IMR-90 (cell line): ENCODE data around the gene FMN1. TPM values are rescaled to one million over a fixed set of nuclear protein-coding genes. Genes with fewer than 3 reads are reported as not detected.

Experiments used
- ATAC-seq: fragments of 200-7000 bp; cut with Tn5 transposase; 2 replicates; pipeline ENCODE4 v1.9.1; 2020; ENCODE audit warnings: low read depth, mild to moderate bottlenecking, moderate library complexity
- BruUV-seq: library from RNA; stranded (reverse); fragments of 400-500 nt; replicated peaks from 2 replicates; lab custom pipeline; 2021; lab: Mats Ljungman, UMichigan
- CTCF ChIA-PET: fragments of 300-600 bp; formaldehyde crosslinking; extraction: SDS; loops from one replicate; lab custom pipeline; 2021; ENCODE audit warnings: antibody characterized with exemption; lab: Yijun Ruan, JAX
- POLR2A ChIA-PET: fragments of 300-600 bp; sonication (Branson Sonifier 250); formaldehyde crosslinking; loops from one replicate; lab custom pipeline; 2022; ENCODE audit warnings: antibody characterized with exemption; ENCODE audit not compliant: unreplicated experiment; lab: Charles Lee
- DNase-seq: peaks from one replicate; pipeline ENCODE4 v3.0.0; 2013
- H2AFZ ChIP-seq: replicated peaks from 2 replicates; pipeline ENCODE3; 2013; ENCODE audit warnings: low read length, mild to moderate bottlenecking; ENCODE audit not compliant: poor library complexity
- H2AK5ac ChIP-seq: 2 replicates; pipeline ENCODE4 v1.6.1; 2013; ENCODE audit warnings: low read depth, low read length, inconsistent platforms
- H2AK9ac ChIP-seq: replicated peaks from 2 replicates; pipeline ENCODE3; 2013; ENCODE audit warnings: mild to moderate bottlenecking, low read depth, low read length, moderate library complexity; ENCODE audit not compliant: poor library complexity
- H2BK120ac ChIP-seq: 2 replicates; pipeline ENCODE4 v1.6.1; 2013; ENCODE audit warnings: low read depth, low read length, inconsistent platforms
- H2BK15ac ChIP-seq: 3 replicates; pipeline ENCODE4 v1.6.1; 2013; ENCODE audit warnings: low read depth, low read length, inconsistent platforms
- H2BK20ac ChIP-seq: 2 replicates; pipeline ENCODE4 v1.6.1; 2013; ENCODE audit warnings: low read depth, mild to moderate bottlenecking, inconsistent platforms, low read length, moderate library complexity
- H2BK5ac ChIP-seq: 2 replicates; pipeline ENCODE4 v1.6.1; 2013; ENCODE audit warnings: mild to moderate bottlenecking, low read depth, low read length, inconsistent platforms; ENCODE audit not compliant: poor library complexity, severe bottlenecking
- H3K14ac ChIP-seq: replicated peaks from 2 replicates; pipeline ENCODE4 v1.6.1; 2013; ENCODE audit warnings: low read depth, low read length, inconsistent platforms
- H3K18ac ChIP-seq: 2 replicates; pipeline ENCODE4 v1.6.1; 2013; ENCODE audit warnings: low read depth, low read length, control low read depth
- H3K23ac ChIP-seq: 2 replicates; pipeline ENCODE4 v1.6.1; 2013; ENCODE audit warnings: low read depth, low read length, inconsistent platforms
- H3K27ac ChIP-seq: 2 replicates; pipeline ENCODE4 v1.5.1; 2013; ENCODE audit warnings: mild to moderate bottlenecking, control low read depth, low read length; ENCODE audit not compliant: insufficient read depth
- H3K27me3 ChIP-seq: 2 replicates; pipeline ENCODE4 v1.6.1; 2013; ENCODE audit warnings: low read length; ENCODE audit not compliant: control insufficient read depth, insufficient read depth
- H3K36me3 ChIP-seq: 2 replicates; pipeline ENCODE4 v1.6.1; 2013; ENCODE audit warnings: low read length, mixed read lengths; ENCODE audit not compliant: control insufficient read depth, insufficient read depth
- H3K4ac ChIP-seq: 2 replicates; pipeline ENCODE4 v1.6.1; 2013; ENCODE audit warnings: low read depth, low read length, inconsistent platforms
- H3K4me1 ChIP-seq: 2 replicates; pipeline ENCODE4 v1.6.1; 2013; ENCODE audit warnings: low read length, mixed read lengths; ENCODE audit not compliant: control insufficient read depth, insufficient read depth
- H3K4me2 ChIP-seq: 2 replicates; pipeline ENCODE4 v1.6.1; 2013; ENCODE audit warnings: low read depth, mild to moderate bottlenecking, control low read depth, low read length, moderate library complexity
- H3K4me3 ChIP-seq: 2 replicates; pipeline ENCODE4 v1.5.1; 2013; ENCODE audit warnings: low read depth, mild to moderate bottlenecking, control low read depth, low read length, moderate library complexity; ENCODE audit not compliant: insufficient read depth
- H3K56ac ChIP-seq: 2 replicates; pipeline ENCODE4 v1.6.1; 2013; ENCODE audit warnings: low read length, inconsistent platforms; ENCODE audit not compliant: insufficient read depth; ENCODE audit errors: extremely low read depth
- H3K79me1 ChIP-seq, 2 experiments: 2 replicates each; pipeline ENCODE4 v1.6.1; 2013; ENCODE audit warnings: low read length in 2 of 2, inconsistent platforms in 1 of 2, low read depth in 1 of 2
- H3K9ac ChIP-seq: 2 replicates; pipeline ENCODE4 v1.6.1; 2013; ENCODE audit warnings: low read depth, low read length, control low read depth
- H3K9me1 ChIP-seq: 2 replicates; pipeline ENCODE4 v1.6.1; 2013; ENCODE audit warnings: low read length, inconsistent platforms; ENCODE audit not compliant: insufficient read depth
- H3K9me3 ChIP-seq: 2 replicates; pipeline ENCODE4 v1.6.1; 2013; ENCODE audit warnings: low read length; ENCODE audit not compliant: control insufficient read depth, insufficient read depth
- H4K20me1 ChIP-seq: 2 replicates; pipeline ENCODE4 v1.6.1; 2013; ENCODE audit warnings: low read length, inconsistent platforms; ENCODE audit not compliant: insufficient read depth
- H4K5ac ChIP-seq: 2 replicates; pipeline ENCODE4 v1.6.1; 2013; ENCODE audit warnings: mild to moderate bottlenecking, low read depth, low read length, control low read depth
- H4K8ac ChIP-seq, 2 experiments: 2 replicates each; pipeline ENCODE4 v1.6.1; 2013; ENCODE audit warnings: low read depth in 2 of 2, low read length in 2 of 2, control low read depth in 1 of 2, inconsistent platforms in 1 of 2
- H4K91ac ChIP-seq: 2 replicates; pipeline ENCODE4 v1.6.1; 2013; ENCODE audit warnings: low read depth, low read length, inconsistent platforms; ENCODE audit not compliant: insufficient read depth
- CEBPB ChIP-seq: IDR thresholded peaks from 2 replicates; pipeline ENCODE4 v1.6.1; 2012; ENCODE audit warnings: low read depth, low read length, improper control_type of control experiment
- CHD1 ChIP-seq: IDR thresholded peaks from 2 replicates; pipeline ENCODE4 v1.6.1; 2012; ENCODE audit warnings: low read depth, low read length, improper control_type of control experiment
- POLR2A ChIP-seq: IDR thresholded peaks from 2 replicates; pipeline ENCODE4 v1.6.1; 2012; ENCODE audit warnings: mild to moderate bottlenecking, low read depth, low read length
- whole genome bisulfite sequencing, 2 experiments: methylation state at CpG; one replicate each; pipeline versions ENCODE4 v1.1.5 to v1.1.7; 2013; ENCODE audit warnings: missing lambda C conversion rate in 2 of 2; ENCODE audit not compliant: insufficient read length in 1 of 2; ENCODE audit errors: extremely low coverage in 2 of 2; 5-methylcytosine and 5-hydroxymethylcytosine counted together
- dilution Hi-C: fragments of 300-500 bp; cut with HindIII; formaldehyde crosslinking; loops from one replicate; pipeline ENCODE4 v1.14.3; 2018; ENCODE audit warnings: low sequenced_read_pairs; ENCODE audit not compliant: unreplicated experiment
- in situ Hi-C: fragments of 300-500 bp; cut with MboI; formaldehyde crosslinking; loops from 3 replicates; pipeline ENCODE4 v1.14.3; 2019; ENCODE audit warnings: low sequenced_read_pairs, inconsistent platforms, mixed read lengths
- intact Hi-C: fragments of 100-400 bp; cut with micrococcal nuclease; formaldehyde crosslinking; loops from 2 replicates; pipeline ENCODE4 v1.10.0; 2022
- polyA plus RNA-seq, 3 experiments: library from polyadenylated mRNA; depleted of rRNA; stranded (reverse); fragments of >200 nt; gene quantifications; 2 replicates each; pipeline ENCODE4 v1.2.3, GENCODE V29; 2012; ENCODE audit warnings: low replicate concordance in 1 of 3
- total RNA-seq: library from RNA; depleted of rRNA; stranded (reverse); fragments of >200 nt; gene quantifications from 2 replicates; pipeline ENCODE4 v1.2.3, GENCODE V29; 2012
- TF ChIP-seq, protein P1 (sequence below): fragments of 150-350 bp; IDR thresholded peaks from 2 replicates; pipeline ENCODE4 v1.6.1; 2017; ENCODE audit warnings: mild to moderate bottlenecking, antibody characterized with exemption, low read length, low read depth
- TF ChIP-seq, protein P2 (sequence below): conservative IDR thresholded peaks from 2 replicates; pipeline ENCODE4 v1.5.1; 2012; ENCODE audit warnings: mild to moderate bottlenecking, low read depth, low read length, improper control_type of control experiment

FMN1 gene
- total and polyA plus RNA-seq, 2 of the 4 experiments (the other 2 are of a cell fraction) = 7.3 to 17.6 TPM

DNA sequence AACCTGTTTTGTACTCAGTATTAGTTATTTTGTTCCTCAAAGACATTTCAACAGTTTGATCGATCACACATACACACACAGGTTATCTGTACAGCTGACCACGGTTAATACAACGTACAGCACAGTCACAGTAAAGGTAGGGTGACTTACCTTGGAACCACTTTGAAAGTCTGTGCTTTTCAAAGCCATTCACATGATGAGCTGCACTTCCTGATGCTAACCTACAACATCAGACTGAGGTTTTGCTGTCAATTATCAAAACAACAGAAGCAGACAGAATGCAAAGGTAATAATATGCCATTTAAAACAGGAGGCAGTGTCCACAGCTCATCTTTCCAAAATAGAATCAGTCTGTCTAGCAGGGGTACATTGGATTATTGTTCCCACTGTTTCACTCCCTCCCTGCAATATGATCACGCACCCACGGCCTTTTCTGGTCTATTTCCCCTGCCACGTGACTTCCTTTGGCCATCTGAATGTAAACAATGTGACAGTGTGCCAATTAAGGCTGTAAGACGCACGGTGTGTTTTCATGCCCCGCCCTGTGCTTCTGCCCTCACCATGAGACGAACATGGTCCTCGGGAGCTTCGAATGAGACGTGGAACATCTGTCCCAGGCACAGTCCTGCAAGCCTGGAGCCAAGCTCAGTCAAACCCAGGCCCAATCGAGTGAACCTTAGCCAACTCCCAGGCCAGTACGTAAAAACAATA, 102.4 kb downstream of the FMN1 start:
- TF ChIP-seq CEBPB (no peak), POLR2A (no peak), CHD1 (no peak)
- TF ChIP-seq, protein P1, sequence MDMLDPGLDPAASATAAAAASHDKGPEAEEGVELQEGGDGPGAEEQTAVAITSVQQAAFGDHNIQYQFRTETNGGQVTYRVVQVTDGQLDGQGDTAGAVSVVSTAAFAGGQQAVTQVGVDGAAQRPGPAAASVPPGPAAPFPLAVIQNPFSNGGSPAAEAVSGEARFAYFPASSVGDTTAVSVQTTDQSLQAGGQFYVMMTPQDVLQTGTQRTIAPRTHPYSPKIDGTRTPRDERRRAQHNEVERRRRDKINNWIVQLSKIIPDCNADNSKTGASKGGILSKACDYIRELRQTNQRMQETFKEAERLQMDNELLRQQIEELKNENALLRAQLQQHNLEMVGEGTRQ = peak; percentile 47; the same call in 1 of the 2 replicates
- TF ChIP-seq, protein P2, sequence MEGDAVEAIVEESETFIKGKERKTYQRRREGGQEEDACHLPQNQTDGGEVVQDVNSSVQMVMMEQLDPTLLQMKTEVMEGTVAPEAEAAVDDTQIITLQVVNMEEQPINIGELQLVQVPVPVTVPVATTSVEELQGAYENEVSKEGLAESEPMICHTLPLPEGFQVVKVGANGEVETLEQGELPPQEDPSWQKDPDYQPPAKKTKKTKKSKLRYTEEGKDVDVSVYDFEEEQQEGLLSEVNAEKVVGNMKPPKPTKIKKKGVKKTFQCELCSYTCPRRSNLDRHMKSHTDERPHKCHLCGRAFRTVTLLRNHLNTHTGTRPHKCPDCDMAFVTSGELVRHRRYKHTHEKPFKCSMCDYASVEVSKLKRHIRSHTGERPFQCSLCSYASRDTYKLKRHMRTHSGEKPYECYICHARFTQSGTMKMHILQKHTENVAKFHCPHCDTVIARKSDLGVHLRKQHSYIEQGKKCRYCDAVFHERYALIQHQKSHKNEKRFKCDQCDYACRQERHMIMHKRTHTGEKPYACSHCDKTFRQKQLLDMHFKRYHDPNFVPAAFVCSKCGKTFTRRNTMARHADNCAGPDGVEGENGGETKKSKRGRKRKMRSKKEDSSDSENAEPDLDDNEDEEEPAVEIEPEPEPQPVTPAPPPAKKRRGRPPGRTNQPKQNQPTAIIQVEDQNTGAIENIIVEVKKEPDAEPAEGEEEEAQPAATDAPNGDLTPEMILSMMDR = no peak
- peak overlapping the region; percentile 98 for H2BK15ac ChIP-seq
- H4K91ac ChIP-seq = peak overlapping the region; percentile 97
- H2BK5ac ChIP-seq = peak overlapping the region; percentile 95
- H3K4me2 ChIP-seq = peak overlapping the region; percentile 77
- dilution Hi-C loops = no loop called here
- H2AK5ac ChIP-seq = peak overlapping the region; percentile 100
- H3K27ac ChIP-seq = peak overlapping the region; percentile 40
- peak overlapping the region; percentile 65 to 99 for H4K8ac ChIP-seq
- 22% methylated on average over 6 of the region's 15 CpGs; no CpG with 5 or more reads in 1 of the 2 experiments for WGBS, 2 experiments
- ATAC-seq (no peak), DNase-seq (peak; percentile 47)
- peak overlapping the region; percentile 100 for H3K18ac ChIP-seq
- H3K4ac ChIP-seq = peak overlapping the region; percentile 99
- H2BK20ac ChIP-seq = peak overlapping the region; percentile 98
- no peaks in the 10 kb centered on the region for H3K27me3 ChIP-seq
- peaks cover 14% of the 10 kb centered on the region; the same call in 1 of the 2 replicates for H3K9me1 ChIP-seq
- H3K79me1 ChIP-seq = peaks cover 14 to 54% of the 10 kb centered on the region in 2 experiments
- peak overlapping the region; percentile 97 for H2BK120ac ChIP-seq
- intact Hi-C loops = loop anchor here (2.0 kb wide), 1 partner anchor 23 kb away; no protein-coding TSS in a partner anchor
- peak overlapping the region; percentile 100 for H3K23ac ChIP-seq
- no peaks in the 10 kb centered on the region for H3K9me3 ChIP-seq
- peaks cover 26% of the 10 kb centered on the region for H3K4me1 ChIP-seq
- peak overlapping the region; percentile 77; the same call in 1 of the 2 replicates for H3K9ac ChIP-seq
- no peaks in the 10 kb centered on the region for H4K20me1 ChIP-seq
- peak overlapping the region; percentile 64 for H3K4me3 ChIP-seq
- peak overlapping the region; percentile 100 for H3K14ac ChIP-seq
- in situ Hi-C loops = loop anchor here (5.0 kb wide), 1 partner anchor 35 kb away; no protein-coding TSS in a partner anchor
- H2AK9ac ChIP-seq = peak overlapping the region; percentile 85
- BruUV-seq = TSS peak; percentile 52
- ChIA-PET POLR2A (interaction anchor here (1.1 to 1.9 kb wide), 3 partner anchors 9 to 22 kb away, joined by 3 to 7 read pairs (median 5); no protein-coding TSS in a partner anchor), CTCF (interaction anchor here (1.0 kb wide), 2 partner anchors 41 to 430 kb away, joined by 3 to 4 read pairs; no protein-coding TSS in a partner anchor)
- H2AFZ ChIP-seq = peak overlapping the region; percentile 86
- no peaks in the 10 kb centered on the region for H3K36me3 ChIP-seq
- peak overlapping the region; percentile 97 for H4K5ac ChIP-seq
- H3K56ac ChIP-seq = peak overlapping the region; percentile 83
